ENCODE results near the gene MSRB3. TPM values are rescaled to one million over a fixed set of nuclear protein-coding genes. Genes with fewer than 3 reads are reported as not detected.

Gene MSRB3
- total and polyA plus RNA-seq, 12 donors = 44.7 to 169 (median 119) TPM

GRCh38 chr12:65430571-65431306 is 152.3 kb downstream of the MSRB3 start:
- Histone ChIP-seq H3K27me3 (no peaks in the 10 kb centered on the region), H3K27ac (no peak overlapping the region), H3K9me3 (peaks cover 0 to 17% (median 7%) of the 10 kb centered on the region in 11 donors), H3K4me3 (no peak overlapping the region), H3K36me3 (peaks cover 0 to 5% (median 0%) of the 10 kb centered on the region in 9 donors), H3K4me1 (peaks cover 0 to 21% (median 11%) of the 10 kb centered on the region in 9 donors)
- no peak for ATAC-seq
- intact Hi-C loops (cut with DNase I) = no loop called here
- no peak for TF ChIP-seq CTCF (IDR thresholded peaks at IDR 0.05)
- DNase-seq = no peak
- WGBS, 2 donors = 71 to 79% methylated on average over 3 of the region's 3 CpGs

GRCh38 chr12:65432114-65432513 is 153.6 kb downstream of the MSRB3 start:
- no peak for DNase-seq
- Histone ChIP-seq H3K4me1 (peaks cover 0 to 21% (median 11%) of the 10 kb centered on the region in 9 donors), H3K27me3 (no peaks in the 10 kb centered on the region), H3K9me3 (peaks cover 0 to 4% (median 0%) of the 10 kb centered on the region in 11 donors), H3K27ac (no peak overlapping the region), H3K4me3 (no peak overlapping the region), H3K36me3 (peaks cover 0 to 2% (median 0%) of the 10 kb centered on the region in 9 donors)
- intact Hi-C loops (cut with DNase I) = no loop called here
- TF ChIP-seq CTCF (IDR thresholded peaks at IDR 0.05) = no peak
- ATAC-seq = no peak

- 43 to 85% methylated on average over 1 of the region's 1 CpG for WGBS, 2 donors
- H3K27me3 ChIP-seq = no peaks in the 10 kb centered on the region
- ATAC-seq = no peak
- DNase-seq = no peak
- no peak overlapping the region for H3K4me3 ChIP-seq
- TF ChIP-seq CTCF (IDR thresholded peaks at IDR 0.05) = no peak
- peaks cover 0 to 21% (median 11%) of the 10 kb centered on the region in 9 donors for H3K4me1 ChIP-seq
- H3K9me3 ChIP-seq = peaks cover 0 to 4% (median 0%) of the 10 kb centered on the region in 11 donors
- intact Hi-C loops (cut with DNase I) = no loop called here
- H3K27ac ChIP-seq = no peak overlapping the region
- H3K36me3 ChIP-seq = peaks cover 0 to 5% (median 0%) of the 10 kb centered on the region in 9 donors
These were observed 154.2 kb downstream of the MSRB3 start for GRCh38 chr12:65432651-65433050.

- no peaks in the 10 kb centered on the region for H3K27me3 ChIP-seq
- H3K27ac ChIP-seq = no peak overlapping the region
- peaks cover 0 to 8% (median 0%) of the 10 kb centered on the region in 11 donors for H3K9me3 ChIP-seq
- peaks cover 0 to 20% (median 11%) of the 10 kb centered on the region in 9 donors for H3K4me1 ChIP-seq
- WGBS, 2 donors = 85 to 89% methylated on average over 3 of the region's 3 CpGs
- ATAC-seq (no peak), DNase-seq (no peak)
- intact Hi-C loops (cut with DNase I) = no loop called here
- TF ChIP-seq CTCF (IDR thresholded peaks at IDR 0.05) = no peak
- peaks cover 0 to 14% (median 0%) of the 10 kb centered on the region in 9 donors for H3K36me3 ChIP-seq
- no peak overlapping the region for H3K4me3 ChIP-seq
These were observed 156.3 kb downstream of the MSRB3 start for GRCh38 chr12:65434737-65435136.
